Activated B cell treated with CpG ODN at 0.5 μM for 24 hours (primary cell): ENCODE measurements around the gene CTNNAL1. TPM values are rescaled to one million over a fixed set of nuclear protein-coding genes. Genes with fewer than 3 reads are reported as not detected.

ENCODE experiments used
- ATAC-seq: fragments of 200-7000 bp; cut with Tn5 transposase; one replicate; pipeline ENCODE4 v1.10.0; 2021; ENCODE audit warnings: low read depth, mild to moderate bottlenecking, moderate library complexity
- CTCF ChIA-PET: fragments of 350-600 bp; sonication (Branson Sonifier 250); formaldehyde crosslinking; loops from one replicate; lab custom pipeline; 2021; ENCODE audit warnings: antibody characterized with exemption; lab: Charles Lee
- POLR2A ChIA-PET: fragments of 350-600 bp; sonication (Branson Sonifier 250); formaldehyde crosslinking; loops from one replicate; lab custom pipeline; 2021; ENCODE audit warnings: antibody characterized with exemption; lab: Charles Lee
- DNase-seq: peaks from one replicate; pipeline ENCODE4 v3.0.0; 2022
- H3K27ac Mint-ChIP-seq: one replicate; pipeline ENCODE4 v1.8.0; 2020; ENCODE audit warnings: mixed read lengths
- H3K27me3 Mint-ChIP-seq: one replicate; pipeline ENCODE4 v1.8.0; 2021; ENCODE audit warnings: mixed read lengths
- H3K36me3 Mint-ChIP-seq: one replicate; pipeline ENCODE4 v1.8.0; 2021; ENCODE audit warnings: low read depth, mixed read lengths
- H3K4me1 Mint-ChIP-seq: one replicate; pipeline ENCODE4 v1.8.0; 2021; ENCODE audit warnings: mixed read lengths
- H3K4me3 Mint-ChIP-seq: one replicate; pipeline ENCODE4 v1.8.0; 2020; ENCODE audit warnings: mild to moderate bottlenecking, mixed read lengths
- H3K9me3 Mint-ChIP-seq: one replicate; pipeline ENCODE4 v1.8.0; 2020; ENCODE audit warnings: mixed read lengths
- intact Hi-C: fragments of 100-400 bp; cut with micrococcal nuclease; formaldehyde crosslinking; loops from one replicate; pipeline ENCODE4 v1.15.1; 2024
- total RNA-seq: library from RNA; stranded (reverse); gene quantifications from 2 replicates; pipeline ENCODE4 v1.2.3, GENCODE V29; 2022
- TF ChIP-seq, protein P1 (sequence below): fragments of 200-600 bp; IDR thresholded peaks from one replicate; pipeline ENCODE4 v1.8.0; 2022; ENCODE audit warnings: antibody characterized with exemption, mild to moderate bottlenecking

CTNNAL1 gene
- total RNA-seq, 1 donor from 2014 or later: 1.9 TPM

- Mint-ChIP-seq H3K4me1 (no peaks in the 10 kb centered on the region), H3K9me3 (no peaks in the 10 kb centered on the region), H3K4me3 (no peak overlapping the region), H3K27ac (no peak overlapping the region), H3K27me3 (no peaks in the 10 kb centered on the region), H3K36me3 (peaks cover 74% of the 10 kb centered on the region)
- TF ChIP-seq, protein P1, sequence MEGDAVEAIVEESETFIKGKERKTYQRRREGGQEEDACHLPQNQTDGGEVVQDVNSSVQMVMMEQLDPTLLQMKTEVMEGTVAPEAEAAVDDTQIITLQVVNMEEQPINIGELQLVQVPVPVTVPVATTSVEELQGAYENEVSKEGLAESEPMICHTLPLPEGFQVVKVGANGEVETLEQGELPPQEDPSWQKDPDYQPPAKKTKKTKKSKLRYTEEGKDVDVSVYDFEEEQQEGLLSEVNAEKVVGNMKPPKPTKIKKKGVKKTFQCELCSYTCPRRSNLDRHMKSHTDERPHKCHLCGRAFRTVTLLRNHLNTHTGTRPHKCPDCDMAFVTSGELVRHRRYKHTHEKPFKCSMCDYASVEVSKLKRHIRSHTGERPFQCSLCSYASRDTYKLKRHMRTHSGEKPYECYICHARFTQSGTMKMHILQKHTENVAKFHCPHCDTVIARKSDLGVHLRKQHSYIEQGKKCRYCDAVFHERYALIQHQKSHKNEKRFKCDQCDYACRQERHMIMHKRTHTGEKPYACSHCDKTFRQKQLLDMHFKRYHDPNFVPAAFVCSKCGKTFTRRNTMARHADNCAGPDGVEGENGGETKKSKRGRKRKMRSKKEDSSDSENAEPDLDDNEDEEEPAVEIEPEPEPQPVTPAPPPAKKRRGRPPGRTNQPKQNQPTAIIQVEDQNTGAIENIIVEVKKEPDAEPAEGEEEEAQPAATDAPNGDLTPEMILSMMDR: no peak
- DNase-seq (no peak), ATAC-seq (no peak)
- CTCF ChIA-PET: no interaction called here
- intact Hi-C loops: no loop called here
- POLR2A ChIA-PET: no interaction called here
These were observed 101.5 kb downstream of the CTNNAL1 start for GRCh38 chr9:108911820-108912219.

DNA sequence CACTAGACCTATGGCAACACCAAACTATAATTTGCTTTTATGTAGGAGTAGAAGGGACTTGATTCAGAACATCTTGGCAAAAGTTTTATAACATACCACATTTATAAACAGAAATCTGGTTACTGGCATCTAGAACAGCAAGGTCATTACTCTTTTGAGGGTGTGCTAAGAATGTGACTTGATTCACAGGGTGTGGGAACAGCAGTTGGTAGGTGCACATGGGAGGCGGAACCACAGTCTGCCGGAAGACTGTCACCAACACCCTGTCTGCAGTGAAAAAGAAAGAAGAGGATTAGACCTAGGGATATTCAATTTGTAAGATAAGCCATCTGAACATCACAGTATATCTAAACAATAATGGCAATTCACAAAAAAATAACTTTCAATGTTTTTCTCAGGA lies 102.4 kb downstream of the CTNNAL1 start:
- Mint-ChIP-seq H3K4me3 (no peak overlapping the region), H3K9me3 (no peaks in the 10 kb centered on the region), H3K36me3 (peaks cover 78% of the 10 kb centered on the region), H3K27ac (no peak overlapping the region), H3K4me1 (no peaks in the 10 kb centered on the region), H3K27me3 (no peaks in the 10 kb centered on the region)
- TF ChIP-seq, protein P1: no peak
- intact Hi-C loops: no loop called here
- ATAC-seq (no peak), DNase-seq (no peak)
- POLR2A ChIA-PET: no interaction called here
- CTCF ChIA-PET: no interaction called here

- intact Hi-C loops: no loop called here
- H3K36me3 Mint-ChIP-seq: peaks cover 75% of the 10 kb centered on the region
- TF ChIP-seq, protein P1: no peak
- ChIA-PET CTCF (no interaction called here), POLR2A (no interaction called here)
- no peaks in the 10 kb centered on the region for H3K4me1 Mint-ChIP-seq
- H3K9me3 Mint-ChIP-seq: no peaks in the 10 kb centered on the region
- no peak overlapping the region for H3K4me3 Mint-ChIP-seq
- no peak overlapping the region for H3K27ac Mint-ChIP-seq
- no peaks in the 10 kb centered on the region for H3K27me3 Mint-ChIP-seq
- ATAC-seq: no peak
- no peak for DNase-seq
These were observed 102.9 kb downstream of the CTNNAL1 start for GRCh38 chr9:108910402-108910801.

DNA sequence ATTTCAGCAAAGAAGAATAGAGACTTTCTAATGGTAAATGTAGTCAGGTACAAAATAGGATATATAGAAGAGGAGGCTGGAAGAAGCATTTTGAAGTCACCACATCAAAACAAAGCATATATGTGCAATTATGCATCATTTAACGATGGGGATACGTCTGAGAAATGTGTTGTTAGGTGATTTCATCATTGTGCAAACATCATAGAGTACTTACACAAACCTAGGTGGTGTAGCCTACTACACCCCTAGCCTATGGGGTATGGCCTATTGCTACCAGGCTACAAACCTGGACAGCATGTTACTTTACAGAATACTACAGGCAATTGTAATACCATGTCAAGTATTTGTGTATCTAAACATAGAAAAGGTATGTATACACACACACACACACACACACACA lies 107.8 kb downstream of the CTNNAL1 start:
- TF ChIP-seq, protein P1: no peak
- no peaks in the 10 kb centered on the region for H3K27me3 Mint-ChIP-seq
- CTCF ChIA-PET: no interaction called here
- no peak for DNase-seq
- POLR2A ChIA-PET: no interaction called here
- H3K4me1 Mint-ChIP-seq: no peaks in the 10 kb centered on the region
- intact Hi-C loops: no loop called here
- H3K27ac Mint-ChIP-seq: no peak overlapping the region
- H3K4me3 Mint-ChIP-seq: no peak overlapping the region
- peaks cover 78% of the 10 kb centered on the region for H3K36me3 Mint-ChIP-seq
- no peaks in the 10 kb centered on the region for H3K9me3 Mint-ChIP-seq
- ATAC-seq: no peak

DNA sequence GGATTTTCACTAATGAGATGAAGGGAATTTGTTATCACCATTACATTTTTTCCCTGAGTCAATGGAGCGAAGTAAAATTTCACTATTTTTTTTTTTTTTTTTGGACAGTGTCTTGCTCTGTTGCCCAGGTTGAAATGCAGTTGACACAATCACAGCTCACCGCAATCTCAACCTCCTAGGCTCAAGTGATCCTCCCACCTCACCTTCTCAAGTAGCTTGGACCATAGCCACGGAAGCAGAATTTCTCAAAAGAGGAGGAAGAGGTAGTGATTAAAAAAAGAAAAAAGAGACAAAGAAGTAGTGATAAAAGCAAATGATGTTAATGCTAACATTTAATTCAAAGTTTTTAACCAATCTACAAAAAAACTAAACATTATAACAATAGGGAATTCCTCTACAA lies 109.1 kb downstream of the CTNNAL1 start:
- POLR2A ChIA-PET: no interaction called here

More for the DNA sequence above, 109.1 kb downstream of the CTNNAL1 start:
- no peaks in the 10 kb centered on the region for H3K9me3 Mint-ChIP-seq
- H3K27me3 Mint-ChIP-seq: no peaks in the 10 kb centered on the region
- TF ChIP-seq, protein P1: no peak
- CTCF ChIA-PET: no interaction called here
- H3K4me1 Mint-ChIP-seq: no peaks in the 10 kb centered on the region
- no peak for DNase-seq
- intact Hi-C loops: loop anchor here (5.0 kb wide), 1 partner anchor 563 kb away; no protein-coding TSS in a partner anchor
- no peak overlapping the region for H3K4me3 Mint-ChIP-seq
- no peak for ATAC-seq
- H3K36me3 Mint-ChIP-seq: peaks cover 82% of the 10 kb centered on the region
- H3K27ac Mint-ChIP-seq: no peak overlapping the region
